ENCODE data around the gene C3orf18.

GRCh38 chr3:50607271-50608091, 39.9 kb upstream of the C3orf18 start:
- TF ChIP-seq EZH2phosphoT487 (IDR thresholded peaks at IDR 0.05; ENCODE audit: unreplicated experiment) (no peak), CTCF (conservative IDR thresholded peaks at IDR 0.05; ENCODE audit: low read depth in 2 of 2) (no peak)

Data from GM23338 (cell line).